Common myeloid progenitor, CD34-positive (primary cell): ENCODE measurements around the gene BBOX1.

Experiments
- CTCF ChIA-PET: fragments of 350-600 bp; sonication (Branson Sonifier 250); formaldehyde crosslinking; loops from one replicate; lab custom pipeline; 2021; ENCODE audit warnings: antibody characterized with exemption; lab: Charles Lee
- POLR2A ChIA-PET: fragments of 350-600 bp; sonication (Branson Sonifier 250); formaldehyde crosslinking; loops from one replicate; lab custom pipeline; 2021; ENCODE audit warnings: antibody characterized with exemption; lab: Charles Lee
- DNase-seq, 3 donors: peaks; one replicate each; pipeline versions ENCODE4 v3.0.0 to v3.0.0-alpha.2; 2013
- H3K27ac ChIP-seq, 2 experiments: 1 replicate in 1 of 2; 2 replicates in 1 of 2; pipeline ENCODE4 v1.7.0; 2013; ENCODE audit warnings: inconsistent platforms in 2 of 2, low read length in 2 of 2, mild to moderate bottlenecking in 2 of 2, low read depth in 1 of 2, moderate library complexity in 1 of 2; ENCODE audit not compliant: severe bottlenecking in 2 of 2, insufficient read depth in 1 of 2, poor library complexity in 1 of 2
- H3K27me3 ChIP-seq, 5 experiments: replicated peaks in 2 of 5; 1 replicate in 3 of 5; 2 replicates in 2 of 5; pipeline versions ENCODE4 v1.6.1 to v1.7.0; 2013; ENCODE audit warnings: low read length in 4 of 5, mild to moderate bottlenecking in 2 of 5, moderate library complexity in 2 of 5, inconsistent platforms in 1 of 5; ENCODE audit not compliant: insufficient read depth in 5 of 5, control insufficient read depth in 4 of 5
- H3K36me3 ChIP-seq, 4 experiments: 1 replicate in 2 of 4; 2 replicates in 2 of 4; pipeline versions ENCODE4 v1.6.1 to v1.7.0; 2013; ENCODE audit warnings: low read length in 3 of 4, control low read depth in 1 of 4, mild to moderate bottlenecking in 1 of 4; ENCODE audit not compliant: control insufficient read depth in 4 of 4, insufficient read depth in 4 of 4
- H3K4me1 ChIP-seq, 4 experiments: 1 replicate in 3 of 4; 2 replicates in 1 of 4; pipeline versions ENCODE4 v1.6.1 to v1.7.1; 2013; ENCODE audit warnings: low read length in 3 of 4, mild to moderate bottlenecking in 3 of 4, control low read depth in 1 of 4, inconsistent platforms in 1 of 4, moderate library complexity in 1 of 4; ENCODE audit not compliant: control insufficient read depth in 4 of 4, insufficient read depth in 4 of 4; ENCODE audit errors: control extremely low read depth in 1 of 4
- H3K4me3 ChIP-seq, 7 experiments: 1 replicate in 4 of 7; 2 replicates in 3 of 7; pipeline versions ENCODE4 v1.5.1 to v1.7.0; 2013; ENCODE audit warnings: mild to moderate bottlenecking in 7 of 7, low read length in 6 of 7, moderate library complexity in 6 of 7, inconsistent platforms in 2 of 7, low read depth in 2 of 7, control low read depth in 1 of 7; ENCODE audit not compliant: insufficient read depth in 4 of 7, control insufficient read depth in 1 of 7; ENCODE audit errors: extremely low read depth in 1 of 7
- H3K9me3 ChIP-seq, 5 experiments: 1 replicate in 4 of 5; 2 replicates in 1 of 5; pipeline versions ENCODE4 v1.6.1 to v1.7.1; 2013; ENCODE audit warnings: low read length in 4 of 5, mild to moderate bottlenecking in 2 of 5, inconsistent platforms in 1 of 5, low read depth in 1 of 5, moderate library complexity in 1 of 5; ENCODE audit not compliant: control insufficient read depth in 4 of 5, insufficient read depth in 2 of 5; ENCODE audit errors: control extremely low read depth in 1 of 5
- WGBS: methylation state at CpG from one replicate; pipeline ENCODE4 v1.1.5; 2013; ENCODE audit not compliant: insufficient coverage; 5-methylcytosine and 5-hydroxymethylcytosine counted together

BBOX1 gene

DNA sequence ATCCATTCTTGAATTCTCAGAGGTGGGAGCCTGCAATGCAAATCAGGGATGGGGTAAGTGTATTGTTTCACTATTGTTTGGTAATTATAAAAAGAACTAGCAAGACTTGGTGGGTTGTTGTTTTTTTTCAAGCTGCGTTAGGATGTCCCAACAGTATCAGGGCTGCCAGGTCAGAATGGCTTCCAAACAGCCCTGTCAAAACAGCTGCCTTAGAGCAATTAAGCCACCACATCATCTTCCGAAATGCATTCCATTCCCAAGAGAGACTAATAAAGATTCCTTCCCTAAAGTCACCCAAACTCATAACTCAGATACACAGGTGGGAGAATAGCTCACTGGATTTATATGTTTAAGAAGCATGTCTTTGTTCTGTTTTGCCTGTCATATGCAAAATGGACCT, 23.5 kb downstream of the BBOX1 start:
- Histone ChIP-seq H3K4me3 (no peak overlapping the region), H3K36me3 (no peaks in the 10 kb centered on the region), H3K27ac (no peak overlapping the region), H3K4me1 (no peaks in the 10 kb centered on the region), H3K27me3 (no peaks in the 10 kb centered on the region), H3K9me3 (no peaks in the 10 kb centered on the region)
- POLR2A ChIA-PET, result no interaction called here
- CTCF ChIA-PET, result no interaction called here
- 100% methylated on average over 1 of the region's 2 CpGs for WGBS
- DNase-seq, result no peak

- Histone ChIP-seq H3K27me3 (no peaks in the 10 kb centered on the region), H3K4me1 (no peaks in the 10 kb centered on the region), H3K36me3 (no peaks in the 10 kb centered on the region), H3K9me3 (no peaks in the 10 kb centered on the region), H3K27ac (no peak overlapping the region), H3K4me3 (no peak overlapping the region)
- WGBS, result 89% methylated on average over 1 of the region's 1 CpG
- ChIA-PET CTCF (no interaction called here), POLR2A (no interaction called here)
- no peak for DNase-seq
Observed at GRCh38 chr11:27075192-27075591, 34.6 kb downstream of the BBOX1 start.

- Histone ChIP-seq H3K4me3 (no peak overlapping the region), H3K9me3 (no peaks in the 10 kb centered on the region), H3K27ac (no peak overlapping the region), H3K27me3 (no peaks in the 10 kb centered on the region), H3K36me3 (no peaks in the 10 kb centered on the region), H3K4me1 (no peaks in the 10 kb centered on the region)
- no peak for DNase-seq
- ChIA-PET POLR2A (no interaction called here), CTCF (no interaction called here)
- WGBS, result 100% methylated on average over 1 of the region's 1 CpG
Observed at GRCh38 chr11:27075655-27076054, 35.0 kb downstream of the BBOX1 start.

GRCh38 chr11:27076121-27076589, 35.5 kb downstream of the BBOX1 start:
- Histone ChIP-seq H3K36me3 (no peaks in the 10 kb centered on the region), H3K27me3 (no peaks in the 10 kb centered on the region), H3K9me3 (no peaks in the 10 kb centered on the region), H3K4me1 (no peaks in the 10 kb centered on the region), H3K27ac (no peak overlapping the region), H3K4me3 (no peak overlapping the region)
- ChIA-PET POLR2A (no interaction called here), CTCF (no interaction called here)
- DNase-seq, result no peak
- WGBS, result 100% methylated on average over 2 of the region's 2 CpGs

- no peak for DNase-seq
- Histone ChIP-seq H3K27me3 (no peaks in the 10 kb centered on the region), H3K27ac (no peak overlapping the region), H3K4me3 (no peak overlapping the region), H3K36me3 (no peaks in the 10 kb centered on the region), H3K4me1 (no peaks in the 10 kb centered on the region), H3K9me3 (no peaks in the 10 kb centered on the region)
- CTCF ChIA-PET, result no interaction called here
- POLR2A ChIA-PET, result no interaction called here
Observed at GRCh38 chr11:27081056-27081455, 40.4 kb downstream of the BBOX1 start.

- no peak overlapping the region for H3K27ac ChIP-seq
- no peaks in the 10 kb centered on the region for H3K9me3 ChIP-seq
- H3K4me1 ChIP-seq, result no peaks in the 10 kb centered on the region
- H3K4me3 ChIP-seq, result no peak overlapping the region
- no peaks in the 10 kb centered on the region for H3K36me3 ChIP-seq
- 85% methylated on average over 2 of the region's 2 CpGs for WGBS
- H3K27me3 ChIP-seq, result no peaks in the 10 kb centered on the region
- no peak for DNase-seq
- ChIA-PET CTCF (no interaction called here), POLR2A (no interaction called here)
Observed at GRCh38 chr11:27083241-27083640, 42.6 kb downstream of the BBOX1 start.

DNA sequence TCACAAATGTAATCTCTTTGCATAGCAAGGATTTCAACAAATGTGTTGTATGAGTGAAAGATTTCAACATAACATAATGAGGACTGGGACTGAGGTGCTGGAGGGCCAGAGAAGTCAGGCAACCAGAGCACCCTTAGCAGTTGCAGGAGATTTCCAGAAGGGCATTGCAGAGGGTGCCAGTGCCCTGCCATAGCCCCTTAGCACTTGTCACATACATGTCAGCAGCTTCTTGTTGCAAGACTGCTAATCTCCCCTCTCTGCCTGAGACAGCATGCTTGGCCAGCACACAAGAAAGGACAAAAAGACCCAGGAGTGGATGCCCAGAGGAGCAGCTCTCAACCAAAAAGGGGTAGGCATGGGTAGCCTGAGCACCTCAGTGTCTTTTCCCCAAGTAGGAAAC, 43.2 kb downstream of the BBOX1 start:
- POLR2A ChIA-PET, result no interaction called here
- DNase-seq, result no peak
- Histone ChIP-seq H3K4me1 (no peaks in the 10 kb centered on the region), H3K27me3 (no peaks in the 10 kb centered on the region), H3K4me3 (no peak overlapping the region), H3K9me3 (no peaks in the 10 kb centered on the region), H3K36me3 (no peaks in the 10 kb centered on the region), H3K27ac (no peak overlapping the region)
- CTCF ChIA-PET, result no interaction called here

DNA sequence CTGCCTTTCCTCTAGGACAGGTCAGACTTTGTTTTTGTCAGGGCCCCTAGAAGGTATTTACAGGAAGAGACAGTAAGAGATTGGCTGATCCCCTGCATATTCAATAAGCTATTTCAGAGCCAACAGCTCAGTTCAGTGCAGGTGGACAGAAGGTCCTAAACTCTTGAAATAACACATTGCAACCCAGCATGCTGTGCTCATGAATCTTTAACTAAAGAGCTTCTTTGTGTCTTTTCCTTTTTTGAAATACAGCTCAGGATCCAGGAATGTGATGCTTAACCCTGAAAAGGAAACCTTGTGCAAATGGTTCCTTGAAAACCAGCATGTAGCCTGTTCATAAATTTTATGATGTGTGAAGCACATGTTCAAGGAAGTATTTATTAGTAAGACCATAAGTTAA, 43.9 kb downstream of the BBOX1 start:
- DNase-seq, result no peak
- no peaks in the 10 kb centered on the region for H3K9me3 ChIP-seq
- POLR2A ChIA-PET, result no interaction called here
- no peaks in the 10 kb centered on the region for H3K36me3 ChIP-seq
- H3K27me3 ChIP-seq, result no peaks in the 10 kb centered on the region
- CTCF ChIA-PET, result no interaction called here
- H3K4me3 ChIP-seq, result no peak overlapping the region
- no peak overlapping the region for H3K27ac ChIP-seq
- H3K4me1 ChIP-seq, result no peaks in the 10 kb centered on the region
